Measurements from ENCODE around the gene EIF2A.
"Not testable (repeated sequence)": the region's sequence is repeated elsewhere in the genome, so short reads cannot be mapped to it uniquely, and the experiment has no call there.

EIF2A gene

GRCh38 chr3:150543531-150543930, 3.1 kb upstream of the EIF2A start:
- no peak for DNase-seq (ENCODE audit: low read depth)

GRCh38 chr3:150544041-150544440, 2.5 kb upstream of the EIF2A start:
- no peak for DNase-seq (ENCODE audit: low read depth)

GRCh38 chr3:150544726-150545125, 1.9 kb upstream of the EIF2A start:
- no peak for DNase-seq (ENCODE audit: low read depth)

- DNase-seq (ENCODE audit: low read depth): peak; percentile 14
These were observed 965 bp upstream of the EIF2A start for GRCh38 chr3:150545419-150546225.

GRCh38 chr3:150547045-150547741, 606 bp downstream of the EIF2A start:
- no peak for DNase-seq (ENCODE audit: low read depth)

GRCh38 chr3:150555859-150556436, 9.4 kb downstream of the EIF2A start:
- no peak for DNase-seq (ENCODE audit: low read depth)

GRCh38 chr3:150556792-150557191, 10.2 kb downstream of the EIF2A start:
- DNase-seq (ENCODE audit: low read depth): no peak

- no peak for DNase-seq (ENCODE audit: low read depth)
These were observed 11.1 kb downstream of the EIF2A start for GRCh38 chr3:150557725-150558124.

GRCh38 chr3:150564243-150564642, 17.7 kb downstream of the EIF2A start:
- DNase-seq (ENCODE audit: low read depth): no peak

GRCh38 chr3:150567328-150567727, 20.7 kb downstream of the EIF2A start:
- DNase-seq (ENCODE audit: low read depth): no peak

GRCh38 chr3:150577855-150578254, 31.3 kb downstream of the EIF2A start:
- no peak for DNase-seq (ENCODE audit: low read depth)

GRCh38 chr3:150581174-150581573, 34.6 kb downstream of the EIF2A start:
- no peak for DNase-seq (ENCODE audit: low read depth)

GRCh38 chr3:150582620-150583019, 36.0 kb downstream of the EIF2A start:
- DNase-seq (ENCODE audit: low read depth): no peak

GRCh38 chr3:150583028-150583427, 36.4 kb downstream of the EIF2A start:
- no peak for DNase-seq (ENCODE audit: low read depth)

- DNase-seq (ENCODE audit: low read depth): no peak
These were observed 41.6 kb downstream of the EIF2A start for GRCh38 chr3:150588027-150588830.

GRCh38 chr3:150589759-150590158, 43.2 kb downstream of the EIF2A start:
- DNase-seq (ENCODE audit: low read depth): no peak

GRCh38 chr3:150594150-150594549, 47.6 kb downstream of the EIF2A start:
- no peak for DNase-seq (ENCODE audit: low read depth)

- DNase-seq (ENCODE audit: low read depth): no peak
These were observed 51.1 kb downstream of the EIF2A start for GRCh38 chr3:150597646-150598045.

GRCh38 chr3:150599611-150600297, 53.2 kb downstream of the EIF2A start:
- no peak for DNase-seq (ENCODE audit: low read depth)

GRCh38 chr3:150600647-150601530, 54.3 kb downstream of the EIF2A start:
- DNase-seq (ENCODE audit: low read depth): not testable (repeated sequence)
